Activated CD4-positive, alpha-beta T cell treated with anti-CD3 and anti-CD28 coated beads, Interleukin-2, amount 50 U/mL, for 4 hours (primary cell): ENCODE data around the gene BBS10.
"Not testable (repeated sequence)": the region's sequence is repeated elsewhere in the genome, so short reads cannot be mapped to it uniquely, and the experiment has no call there.

Experiments used
- DNase-seq, 2 experiments: peaks; one replicate each; pipeline ENCODE4 v3.0.0-alpha.2; 2020

The BBS10 gene

DNA sequence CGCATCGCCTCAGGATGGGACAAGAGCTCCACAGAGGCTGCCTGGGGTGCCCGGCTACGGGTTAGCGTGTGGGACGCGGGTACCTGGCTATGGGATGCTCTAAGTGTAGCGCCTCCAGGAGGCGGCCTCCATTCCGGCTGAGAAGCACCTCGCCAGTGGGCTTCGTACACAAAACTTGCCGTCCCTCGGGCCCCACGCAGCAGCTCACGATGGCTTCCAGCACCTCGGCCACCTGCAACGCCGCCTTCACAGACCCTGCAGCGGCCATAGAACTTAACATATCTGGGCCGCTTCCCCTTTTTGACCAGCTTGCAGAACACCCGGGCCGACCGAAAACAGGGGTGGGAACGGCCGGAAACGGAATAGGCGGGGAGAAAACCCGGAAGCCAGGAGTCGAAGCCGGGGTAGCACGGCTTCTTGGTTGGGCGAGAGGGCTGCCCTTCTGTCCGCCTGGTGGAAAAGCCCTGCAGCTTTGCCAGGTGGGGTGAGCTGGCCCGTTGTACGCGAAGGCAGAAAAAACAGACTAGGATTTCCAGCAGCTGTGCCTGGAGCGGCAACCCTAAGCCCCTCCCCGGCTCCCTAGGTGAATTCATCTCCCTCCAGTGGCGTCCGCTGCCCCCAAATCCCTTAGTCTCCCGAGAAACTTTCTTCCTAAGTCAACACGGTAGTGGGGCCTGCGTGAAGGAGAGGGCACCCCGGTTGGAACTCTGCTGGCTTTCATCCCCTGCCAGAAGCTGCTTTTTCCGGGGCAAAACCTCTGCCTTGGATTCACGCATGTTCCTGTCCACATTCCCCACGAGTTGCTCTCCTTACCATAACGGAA is at the start of gene BBS10:
Gene BBS10 (minus strand): TSS at position 337 of the 823 bp plus-strand sequence. CDS start 57 bp downstream, at position 280.
- DNase-seq = peak; percentile 77 to 80

DNA sequence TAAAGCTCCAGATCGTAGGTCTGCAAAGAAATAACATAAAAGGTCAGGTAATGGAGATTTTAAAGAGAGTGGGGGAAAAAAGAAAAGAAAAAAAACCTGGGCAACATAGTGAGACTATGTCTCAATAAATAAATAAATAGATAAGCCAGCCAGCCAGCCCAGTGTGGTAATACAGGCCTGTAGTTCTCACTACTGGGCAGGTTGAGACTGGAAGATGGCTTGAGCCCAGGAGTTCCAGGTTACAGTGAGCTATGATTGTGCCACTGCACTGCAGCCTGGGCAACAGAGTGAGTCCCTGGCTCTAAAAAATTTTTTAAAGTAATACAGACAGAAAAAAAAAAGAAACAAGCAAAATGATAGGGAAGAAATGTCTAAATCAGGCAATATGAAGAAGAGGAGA is 43.2 kb upstream of the BBS10 start:
- DNase-seq = no peak

DNA sequence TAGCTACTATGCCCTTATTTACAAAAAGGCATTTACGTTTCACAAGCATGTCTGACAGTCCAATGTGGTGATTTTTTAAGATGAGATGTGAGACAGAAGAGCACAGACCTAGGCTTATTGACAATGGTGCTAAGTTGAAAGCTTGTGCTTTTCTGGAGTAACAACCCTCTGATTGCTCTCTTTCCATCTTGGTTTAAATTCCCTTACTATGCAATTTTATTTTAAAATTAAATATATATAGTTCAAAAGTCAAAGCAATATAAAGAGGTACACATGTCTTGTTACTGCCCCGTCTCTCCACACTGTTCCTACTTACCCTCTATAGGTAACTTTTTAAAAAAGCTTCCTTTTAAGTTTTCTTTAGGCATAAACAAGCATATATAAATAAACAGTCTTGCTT is 39.4 kb upstream of the BBS10 start:
- DNase-seq = no peak

- no peak for DNase-seq
Observed at GRCh38 chr12:76384560-76384959, 36.3 kb upstream of the BBS10 start.

DNA sequence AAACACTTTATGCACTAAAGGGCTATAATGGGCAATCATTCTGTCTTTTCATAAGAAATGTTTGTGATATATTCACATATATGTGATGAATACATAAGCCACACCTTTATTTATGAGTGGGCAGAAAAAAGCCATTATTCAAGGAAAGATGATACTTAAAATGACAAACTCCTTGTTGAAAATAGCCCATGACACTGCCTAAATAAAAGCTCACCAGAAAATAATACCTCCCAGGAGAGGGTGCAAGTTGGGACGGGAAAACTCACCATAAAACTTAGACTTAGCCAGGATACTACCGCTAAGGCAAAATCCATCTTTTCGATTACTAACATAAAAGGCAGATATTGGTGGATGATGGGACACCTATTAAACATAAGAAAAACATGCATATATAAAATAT is 35.8 kb upstream of the BBS10 start:
- DNase-seq = no peak

- DNase-seq = no peak
Observed at GRCh38 chr12:76379261-76379660, 31.0 kb upstream of the BBS10 start.

DNA sequence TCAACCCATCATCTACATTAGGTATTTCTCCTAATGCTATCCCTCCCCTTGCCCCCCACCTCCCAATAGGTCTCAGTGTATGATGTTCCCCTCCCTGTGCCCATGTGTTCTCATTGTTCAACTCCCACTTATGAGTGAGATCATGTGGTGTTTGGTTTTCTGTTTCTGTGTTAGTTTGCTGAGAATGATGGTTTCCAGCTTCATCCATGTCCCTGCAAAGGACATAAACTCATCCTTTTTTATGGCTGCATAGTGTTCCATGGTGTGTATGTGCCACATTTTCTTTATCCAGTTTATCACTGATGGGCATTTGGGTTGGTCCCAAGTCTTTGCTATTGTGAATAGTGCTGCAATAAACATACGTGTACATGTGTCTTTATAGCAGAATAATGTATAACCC is 28.7 kb upstream of the BBS10 start:
- not testable (repeated sequence) for DNase-seq

DNA sequence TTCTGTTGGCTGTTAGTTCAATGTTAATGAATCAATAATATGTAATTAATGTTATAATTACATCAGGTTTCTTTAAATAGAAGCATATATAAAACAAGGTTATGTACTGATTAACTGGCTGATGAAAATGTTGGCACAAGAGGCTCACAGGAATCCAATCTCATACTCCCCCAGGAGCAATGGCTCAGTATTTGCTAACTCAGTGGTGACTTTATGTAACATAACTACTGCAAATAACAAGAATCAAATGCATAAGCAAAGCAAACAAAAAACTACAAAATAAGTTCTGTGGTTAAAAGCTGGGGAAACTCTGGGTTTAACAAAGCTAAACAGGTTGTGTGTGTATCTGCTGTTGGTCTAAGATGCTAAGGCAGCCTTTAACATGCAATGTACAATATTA is 27.7 kb upstream of the BBS10 start:
- DNase-seq = no peak

GRCh38 chr12:76375470-76375869 is 27.3 kb upstream of the BBS10 start:
- DNase-seq = no peak

GRCh38 chr12:76374386-76375020 is 26.3 kb upstream of the BBS10 start:
- no peak for DNase-seq

- DNase-seq = no peak
Observed at GRCh38 chr12:76368230-76368629, 20.0 kb upstream of the BBS10 start.

DNA sequence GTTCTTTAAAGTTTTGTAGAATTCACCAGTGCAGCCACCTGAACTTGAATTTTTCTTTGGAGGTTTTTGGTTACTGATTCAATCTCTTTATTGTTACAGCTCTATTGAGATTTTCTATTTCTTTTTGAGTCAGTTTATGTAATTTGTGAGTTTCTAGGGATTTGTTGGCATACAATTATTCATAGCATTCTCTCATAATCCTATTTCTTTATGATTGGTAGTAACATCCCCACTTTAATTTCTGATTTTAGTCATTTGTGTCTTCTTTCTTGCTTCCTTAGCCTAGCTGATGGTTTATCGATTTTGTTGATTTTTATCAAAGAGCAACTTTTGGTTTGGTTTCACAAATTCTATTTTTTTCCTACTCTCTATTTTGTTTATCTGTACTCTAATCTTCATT is 17.9 kb upstream of the BBS10 start:
- DNase-seq = no peak

GRCh38 chr12:76364131-76364530 is 15.9 kb upstream of the BBS10 start:
- not testable (repeated sequence) for DNase-seq

GRCh38 chr12:76360316-76360715 is 12.1 kb upstream of the BBS10 start:
- DNase-seq = no peak

GRCh38 chr12:76356071-76356470 is 7.9 kb upstream of the BBS10 start:
- no peak for DNase-seq

DNA sequence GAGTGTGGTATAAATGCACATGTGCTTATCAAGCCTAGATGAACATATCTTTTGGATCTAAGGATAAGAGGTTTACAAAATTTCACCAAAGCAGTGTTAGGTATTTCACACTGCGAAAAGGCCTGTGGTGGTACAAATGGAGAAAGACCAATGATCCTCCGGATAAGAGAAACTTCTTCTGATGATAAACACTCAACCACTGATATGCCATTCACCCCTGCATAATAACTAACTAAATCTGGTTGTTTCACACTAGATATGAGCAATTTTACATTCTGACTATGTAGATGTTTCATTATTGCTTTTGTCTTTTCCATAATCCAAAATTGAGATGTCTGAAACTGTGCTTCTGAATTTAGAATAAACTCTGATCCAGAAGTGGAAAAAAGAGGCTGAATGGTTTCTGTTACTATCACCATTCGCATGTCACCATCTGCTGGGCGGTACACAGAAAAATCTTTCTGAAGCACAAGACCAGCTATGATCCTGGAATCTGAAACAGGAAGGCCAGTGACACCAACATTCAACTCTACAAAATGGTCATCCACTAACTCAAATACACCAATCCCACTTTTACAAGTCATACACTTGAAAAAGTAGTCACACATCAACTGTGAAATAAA is 1.3 kb downstream of the BBS10 start:
- DNase-seq = no peak

DNA sequence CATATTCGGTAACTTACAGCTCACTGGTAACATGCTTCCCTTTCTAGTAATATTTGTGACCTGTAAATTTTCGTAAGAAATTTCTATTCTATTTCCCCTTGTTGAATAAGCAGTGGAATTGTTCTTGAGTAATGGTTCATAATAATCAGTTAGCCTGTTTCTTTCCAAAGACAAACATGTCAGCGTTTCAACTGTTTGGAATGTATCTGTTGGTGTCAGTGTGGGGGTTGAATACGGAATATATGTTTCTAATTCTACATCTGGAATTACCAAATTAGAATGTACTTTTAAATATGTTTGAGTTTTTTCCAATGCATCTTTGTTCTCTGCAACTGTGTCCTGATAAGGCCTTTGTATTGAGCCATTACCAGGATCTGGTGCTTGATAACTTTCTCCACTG is 2.0 kb downstream of the BBS10 start:
- no peak for DNase-seq

DNA sequence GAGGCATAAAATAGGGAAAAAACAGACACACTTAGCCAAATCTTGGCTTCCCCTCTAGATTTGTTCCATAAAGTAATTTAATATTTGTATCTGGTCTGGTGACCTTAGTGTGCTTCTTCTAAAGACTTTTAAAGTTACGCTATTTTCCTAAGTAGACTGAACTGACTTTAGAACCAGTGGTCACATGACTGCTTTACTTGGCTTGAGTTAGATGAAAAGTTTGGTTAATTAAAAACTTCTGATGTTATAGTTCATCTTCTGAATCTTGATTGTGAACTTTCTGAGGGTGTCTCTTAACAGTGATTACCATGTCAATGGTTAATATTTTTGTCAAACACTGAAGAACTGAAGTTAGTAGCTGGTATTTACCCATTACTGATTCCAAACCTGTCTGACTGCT is 2.6 kb downstream of the BBS10 start:
- no peak for DNase-seq

DNA sequence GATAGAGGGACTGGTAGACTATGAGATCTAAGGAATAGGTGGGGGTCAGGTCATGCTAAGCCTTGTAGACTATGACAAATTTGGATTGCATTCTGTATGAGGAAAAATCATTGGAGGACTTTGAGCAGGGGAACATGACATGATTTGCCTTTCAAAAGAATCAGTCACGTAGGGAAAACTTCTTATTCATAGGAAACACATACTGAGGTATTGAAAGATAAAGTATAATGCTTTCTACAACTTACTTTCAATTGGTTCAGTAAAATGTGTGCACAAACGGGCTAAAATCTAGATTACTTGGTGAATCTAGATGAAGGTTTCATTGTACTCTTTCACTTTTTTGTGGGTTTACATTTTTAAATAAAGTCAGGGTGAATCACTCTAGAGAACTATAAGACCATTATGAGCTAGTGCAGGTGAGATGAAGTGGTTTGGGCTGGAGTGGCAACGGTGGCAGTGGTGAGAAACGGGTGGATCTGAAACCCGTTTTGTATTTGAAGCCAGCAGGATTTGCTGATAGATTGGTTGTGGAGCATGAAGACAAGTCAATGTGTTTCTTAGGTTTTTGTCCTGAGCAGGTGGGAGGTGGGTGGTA is 6.7 kb downstream of the BBS10 start:
- DNase-seq = no peak

DNA sequence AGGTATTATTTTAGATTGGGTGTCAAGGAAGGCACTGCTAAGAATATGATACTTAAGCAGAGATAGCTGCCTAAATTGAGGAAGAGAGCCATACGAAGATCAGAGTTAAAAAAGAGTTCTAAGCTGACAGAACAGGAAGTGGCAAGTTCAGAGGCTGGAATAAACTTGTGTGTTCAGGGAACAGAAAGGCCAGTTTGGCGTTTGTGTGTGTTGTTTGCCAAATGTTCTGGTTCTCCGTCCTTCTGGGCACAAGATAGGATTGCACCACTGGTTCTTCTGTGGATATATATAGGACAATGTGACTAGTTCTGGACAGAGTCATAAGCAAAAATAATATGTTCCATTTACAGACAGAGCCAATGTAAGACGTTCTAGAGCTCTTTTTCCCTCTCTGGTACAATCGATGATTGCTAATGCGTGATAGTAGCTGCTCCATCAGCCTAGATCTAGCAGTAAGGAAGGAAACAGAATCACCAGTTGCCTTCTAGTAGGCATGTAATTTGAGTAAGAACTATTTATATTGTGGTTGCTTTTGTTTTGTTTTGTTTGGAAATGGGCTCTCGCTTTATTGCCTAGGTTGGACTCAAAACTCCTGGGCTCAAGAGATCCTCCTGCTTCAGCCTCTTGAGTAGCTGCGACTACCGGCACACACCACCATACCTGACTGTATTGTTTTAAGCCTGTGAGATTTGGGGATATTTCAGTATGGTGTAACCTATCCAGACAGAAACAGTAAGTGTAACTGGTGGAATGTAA is 7.4 kb downstream of the BBS10 start:
- DNase-seq = no peak

DNA sequence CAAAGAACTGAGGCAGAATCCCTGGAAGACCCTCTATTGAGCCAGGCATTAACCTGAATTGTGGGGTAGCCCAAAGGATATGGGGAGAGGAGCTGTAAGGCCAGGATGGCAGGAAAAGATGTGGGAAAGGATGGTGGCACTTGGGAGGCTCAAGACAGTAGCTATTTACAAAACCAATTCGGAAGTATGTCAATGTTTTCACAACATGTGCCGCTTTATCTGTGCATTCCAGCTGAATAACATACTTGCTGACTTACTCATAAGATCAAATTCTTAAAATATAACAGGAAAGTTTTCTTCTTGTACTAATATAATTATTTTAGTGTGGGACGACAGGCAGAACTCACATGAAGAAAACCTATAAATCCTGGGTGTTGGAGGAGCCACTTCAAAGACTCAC is 10.6 kb downstream of the BBS10 start:
- no peak for DNase-seq

DNA sequence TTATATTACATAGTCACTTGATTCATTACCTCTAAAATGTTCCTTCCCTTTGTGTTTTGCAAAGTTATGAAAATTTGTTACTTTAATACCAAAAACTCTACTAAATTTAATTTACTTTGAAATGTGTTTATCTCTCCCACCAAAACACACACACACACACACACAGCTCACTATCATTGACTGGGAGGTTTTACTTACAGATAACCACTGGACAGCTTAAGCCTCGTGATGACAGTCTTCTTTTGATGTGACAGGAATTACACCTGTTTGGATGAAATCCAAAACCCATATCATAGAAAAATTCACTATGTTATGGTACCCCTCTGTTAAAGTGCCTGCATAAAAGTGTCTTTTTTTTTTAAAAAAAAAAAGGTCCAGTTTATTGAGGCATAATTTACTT is 15.6 kb downstream of the BBS10 start:
- DNase-seq = no peak

GRCh38 chr12:76329606-76330005 is 18.6 kb downstream of the BBS10 start:
- DNase-seq = no peak
